ENCODE measurements around the gene MFN1.

The MFN1 gene

GRCh38 chr3:179432451-179432850, 84.9 kb downstream of the MFN1 start:
- DNase-seq: no peak

DNA sequence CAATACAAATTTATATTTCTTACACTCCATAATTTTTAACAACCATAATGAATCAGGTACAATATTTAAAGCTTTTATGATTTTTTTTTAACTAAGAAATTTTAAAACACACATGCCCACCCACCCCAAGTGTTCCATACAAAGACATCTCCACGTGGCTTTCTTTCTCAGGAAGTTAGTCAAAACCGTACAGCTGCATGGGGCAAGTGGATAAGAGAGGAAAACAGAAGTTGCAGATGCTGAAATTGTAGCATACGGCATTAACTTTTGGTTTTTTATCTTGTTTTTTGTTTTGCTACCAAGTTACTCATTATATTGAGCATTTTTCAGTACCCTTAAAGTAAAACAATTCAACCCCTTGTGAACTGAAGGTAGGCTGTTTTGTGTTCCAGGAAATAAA, 89.0 kb downstream of the MFN1 start:
- DNase-seq: no peak

DNA sequence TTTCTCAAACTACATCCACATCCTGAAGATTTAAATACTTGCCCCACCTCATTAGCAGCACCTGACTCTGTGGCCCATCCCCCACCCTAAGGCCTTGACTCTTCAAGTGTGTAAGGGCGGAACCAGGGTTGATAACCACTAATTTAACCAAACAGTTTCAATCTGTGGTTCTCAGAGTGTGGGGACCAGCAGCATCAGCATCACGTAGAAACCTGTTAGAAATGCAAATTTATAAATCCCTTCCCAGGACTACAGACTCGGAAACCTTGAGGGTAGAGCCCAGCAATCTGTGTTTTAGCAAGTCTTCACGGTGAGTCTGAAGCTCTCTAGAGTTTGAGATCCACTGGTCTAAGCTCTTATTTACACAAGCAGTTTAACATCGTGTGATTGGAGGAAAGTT, 91.3 kb downstream of the MFN1 start:
- no peak for DNase-seq

All from NCI-H526 (cell line).